GM23338 (cell line): ENCODE results near the gene IFNL1.
"Not testable (repeated sequence)": the region's sequence is repeated elsewhere in the genome, so short reads cannot be mapped to it uniquely, and the experiment has no call there.

Source experiments
- CREB1 ChIP-seq: fragments of 250-450 bp; sonication (Bioruptor Pico); IDR thresholded peaks from 2 replicates; pipeline ENCODE4 v1.5.0; 2020; ENCODE audit warnings: low read depth, mild to moderate bottlenecking, moderate library complexity
- EZH2 ChIP-seq: fragments of 200-600 bp; sonication (generic); IDR thresholded peaks from one replicate; pipeline ENCODE4 v1.8.0; 2017; ENCODE audit warnings: antibody characterized with exemption, mild to moderate bottlenecking, low read depth; ENCODE audit not compliant: unreplicated experiment
- EZH2phosphoT487 ChIP-seq: fragments of 200-600 bp; sonication (generic); IDR thresholded peaks from one replicate; pipeline ENCODE4 v1.8.1; 2018; ENCODE audit warnings: antibody characterized with exemption; ENCODE audit not compliant: unreplicated experiment
- JUNB ChIP-seq: IDR thresholded peaks from one replicate; pipeline ENCODE4 v1.6.1; 2016; ENCODE audit warnings: antibody characterized with exemption; ENCODE audit not compliant: unreplicated experiment
- NANOG ChIP-seq: IDR thresholded peaks from 2 replicates; pipeline ENCODE4 v1.6.1; 2016; ENCODE audit warnings: antibody characterized with exemption, borderline replicate concordance
- POLR2AphosphoS5 ChIP-seq: IDR thresholded peaks from 2 replicates; pipeline ENCODE4 v1.6.1; 2016; ENCODE audit warnings: antibody characterized with exemption, low read depth
- STAT1 ChIP-seq: IDR thresholded peaks from one replicate; pipeline ENCODE4 v1.6.1; 2016; ENCODE audit warnings: antibody characterized with exemption; ENCODE audit not compliant: unreplicated experiment
- ZNF331 ChIP-seq: fragments of 250-450 bp; sonication (Bioruptor Pico); IDR thresholded peaks from 2 replicates; pipeline ENCODE4 v1.5.0; 2020; ENCODE audit warnings: low read depth, mild to moderate bottlenecking, moderate library complexity
- TF ChIP-seq, protein P1 (sequence below), 2 experiments: fragments of 200-600 bp in 1 of 2; sonication (generic) in 1 of 2; conservative IDR thresholded peaks; 2 replicates each; pipeline versions ENCODE4 v1.5.1 to v1.6.1; 2016 to 2017; ENCODE audit warnings: antibody characterized with exemption in 2 of 2, low read depth in 2 of 2, mild to moderate bottlenecking in 2 of 2, moderate library complexity in 1 of 2
- TF ChIP-seq, protein P2 (sequence below): IDR thresholded peaks from 2 replicates; pipeline ENCODE4 v1.6.1; 2016; ENCODE audit warnings: antibody characterized with exemption
- TF ChIP-seq, protein P3 (sequence below): IDR thresholded peaks from one replicate; pipeline ENCODE4 v1.6.1; 2018; ENCODE audit warnings: antibody characterized with exemption; ENCODE audit not compliant: unreplicated experiment

DNA sequence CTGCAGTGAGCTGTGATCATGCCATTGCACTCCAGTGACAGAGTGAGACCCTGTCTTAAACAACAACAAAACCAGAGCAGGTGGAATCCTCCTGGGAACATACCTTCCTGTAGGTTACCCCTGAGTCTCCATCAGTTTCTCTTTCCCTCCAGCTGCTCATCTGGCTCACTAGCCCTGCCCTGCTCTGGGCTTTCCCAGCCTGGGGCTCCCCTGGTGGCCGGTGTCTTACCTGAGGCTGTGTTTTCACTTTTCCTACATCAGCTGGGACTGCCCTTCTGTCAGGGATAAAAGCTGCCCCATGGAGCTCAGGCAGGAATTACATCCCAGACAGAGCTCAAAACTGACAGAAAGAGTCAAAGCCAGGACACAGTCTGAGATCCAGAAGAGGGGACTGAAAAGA is 28.1 kb upstream of the IFNL1 start, which contains the start of gene IFNL2:
- TF ChIP-seq, protein P1, sequence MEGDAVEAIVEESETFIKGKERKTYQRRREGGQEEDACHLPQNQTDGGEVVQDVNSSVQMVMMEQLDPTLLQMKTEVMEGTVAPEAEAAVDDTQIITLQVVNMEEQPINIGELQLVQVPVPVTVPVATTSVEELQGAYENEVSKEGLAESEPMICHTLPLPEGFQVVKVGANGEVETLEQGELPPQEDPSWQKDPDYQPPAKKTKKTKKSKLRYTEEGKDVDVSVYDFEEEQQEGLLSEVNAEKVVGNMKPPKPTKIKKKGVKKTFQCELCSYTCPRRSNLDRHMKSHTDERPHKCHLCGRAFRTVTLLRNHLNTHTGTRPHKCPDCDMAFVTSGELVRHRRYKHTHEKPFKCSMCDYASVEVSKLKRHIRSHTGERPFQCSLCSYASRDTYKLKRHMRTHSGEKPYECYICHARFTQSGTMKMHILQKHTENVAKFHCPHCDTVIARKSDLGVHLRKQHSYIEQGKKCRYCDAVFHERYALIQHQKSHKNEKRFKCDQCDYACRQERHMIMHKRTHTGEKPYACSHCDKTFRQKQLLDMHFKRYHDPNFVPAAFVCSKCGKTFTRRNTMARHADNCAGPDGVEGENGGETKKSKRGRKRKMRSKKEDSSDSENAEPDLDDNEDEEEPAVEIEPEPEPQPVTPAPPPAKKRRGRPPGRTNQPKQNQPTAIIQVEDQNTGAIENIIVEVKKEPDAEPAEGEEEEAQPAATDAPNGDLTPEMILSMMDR (conservative IDR thresholded peaks at IDR 0.05; ENCODE audit: low read depth in 2 of 2), result not testable (repeated sequence)
- not testable (repeated sequence) for TF ChIP-seq POLR2AphosphoS5; EZH2; EZH2phosphoT487; CREB1 (CRISPR knock-in tag); NANOG; STAT1; JUNB; ZNF331 (CRISPR knock-in tag)
- TF ChIP-seq, protein P2, sequence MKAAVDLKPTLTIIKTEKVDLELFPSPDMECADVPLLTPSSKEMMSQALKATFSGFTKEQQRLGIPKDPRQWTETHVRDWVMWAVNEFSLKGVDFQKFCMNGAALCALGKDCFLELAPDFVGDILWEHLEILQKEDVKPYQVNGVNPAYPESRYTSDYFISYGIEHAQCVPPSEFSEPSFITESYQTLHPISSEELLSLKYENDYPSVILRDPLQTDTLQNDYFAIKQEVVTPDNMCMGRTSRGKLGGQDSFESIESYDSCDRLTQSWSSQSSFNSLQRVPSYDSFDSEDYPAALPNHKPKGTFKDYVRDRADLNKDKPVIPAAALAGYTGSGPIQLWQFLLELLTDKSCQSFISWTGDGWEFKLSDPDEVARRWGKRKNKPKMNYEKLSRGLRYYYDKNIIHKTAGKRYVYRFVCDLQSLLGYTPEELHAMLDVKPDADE, result not testable (repeated sequence)
- TF ChIP-seq, protein P3, sequence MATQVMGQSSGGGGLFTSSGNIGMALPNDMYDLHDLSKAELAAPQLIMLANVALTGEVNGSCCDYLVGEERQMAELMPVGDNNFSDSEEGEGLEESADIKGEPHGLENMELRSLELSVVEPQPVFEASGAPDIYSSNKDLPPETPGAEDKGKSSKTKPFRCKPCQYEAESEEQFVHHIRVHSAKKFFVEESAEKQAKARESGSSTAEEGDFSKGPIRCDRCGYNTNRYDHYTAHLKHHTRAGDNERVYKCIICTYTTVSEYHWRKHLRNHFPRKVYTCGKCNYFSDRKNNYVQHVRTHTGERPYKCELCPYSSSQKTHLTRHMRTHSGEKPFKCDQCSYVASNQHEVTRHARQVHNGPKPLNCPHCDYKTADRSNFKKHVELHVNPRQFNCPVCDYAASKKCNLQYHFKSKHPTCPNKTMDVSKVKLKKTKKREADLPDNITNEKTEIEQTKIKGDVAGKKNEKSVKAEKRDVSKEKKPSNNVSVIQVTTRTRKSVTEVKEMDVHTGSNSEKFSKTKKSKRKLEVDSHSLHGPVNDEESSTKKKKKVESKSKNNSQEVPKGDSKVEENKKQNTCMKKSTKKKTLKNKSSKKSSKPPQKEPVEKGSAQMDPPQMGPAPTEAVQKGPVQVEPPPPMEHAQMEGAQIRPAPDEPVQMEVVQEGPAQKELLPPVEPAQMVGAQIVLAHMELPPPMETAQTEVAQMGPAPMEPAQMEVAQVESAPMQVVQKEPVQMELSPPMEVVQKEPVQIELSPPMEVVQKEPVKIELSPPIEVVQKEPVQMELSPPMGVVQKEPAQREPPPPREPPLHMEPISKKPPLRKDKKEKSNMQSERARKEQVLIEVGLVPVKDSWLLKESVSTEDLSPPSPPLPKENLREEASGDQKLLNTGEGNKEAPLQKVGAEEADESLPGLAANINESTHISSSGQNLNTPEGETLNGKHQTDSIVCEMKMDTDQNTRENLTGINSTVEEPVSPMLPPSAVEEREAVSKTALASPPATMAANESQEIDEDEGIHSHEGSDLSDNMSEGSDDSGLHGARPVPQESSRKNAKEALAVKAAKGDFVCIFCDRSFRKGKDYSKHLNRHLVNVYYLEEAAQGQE, result not testable (repeated sequence)
